ENCODE data around the gene HRH1. TPM values are rescaled to one million over a fixed set of nuclear protein-coding genes. Genes with fewer than 3 reads are reported as not detected.

The HRH1 gene
- total RNA-seq, 1 experiment from 2014 or later = 4.6 TPM

GRCh38 chr3:11212299-11212608 lies 58.0 kb downstream of the HRH1 start:
- POLR2A ChIA-PET = no interaction called here
- no peak for DNase-seq (ENCODE audit: low read depth, low spot score)
- intact Hi-C loops (cut with micrococcal nuclease; ENCODE audit: unreplicated experiment) (no loop called here), in situ Hi-C loops (cut with HindIII; ENCODE audit: low pct_unique_long_range_greater_than_20kb, low sequenced_read_pairs) (no loop called here)
- Histone ChIP-seq H3K9me3 (ENCODE audit: control insufficient read depth, insufficient read depth, low read depth, low read length) (no peaks in the 10 kb centered on the region), H3K27ac (ENCODE audit: low read length) (no peak overlapping the region), H3K4me1 (ENCODE audit: control insufficient read depth, insufficient read depth, low read length) (peaks cover 4% of the 10 kb centered on the region), H3K27me3 (ENCODE audit: control insufficient read depth, insufficient read depth, low read length) (no peaks in the 10 kb centered on the region), H3K36me3 (ENCODE audit: control insufficient read depth, insufficient read depth, low read length) (no peaks in the 10 kb centered on the region), H3K4me3 (ENCODE audit: low read depth in 2 of 2, low read length in 2 of 2) (no peak overlapping the region)
- no TSS peak for BruUV-seq (replicated peaks)
- CTCF ChIA-PET = no interaction called here
- no peak for TF ChIP-seq REST (IDR thresholded peaks at IDR 0.05; ENCODE audit: insufficient read depth in 1 of 2, low read depth in 2 of 2, low read length in 1 of 2)
- no peak for TF ChIP-seq SIN3A (IDR thresholded peaks at IDR 0.05; ENCODE audit: borderline replicate concordance, insufficient read depth, low read depth, low read length)
- TF ChIP-seq POLR2AphosphoS5 (IDR thresholded peaks at IDR 0.05; ENCODE audit: low read depth, low read length) = no peak
- TF ChIP-seq TCF7L2 (IDR thresholded peaks at IDR 0.05; ENCODE audit: low read depth, low read length) = no peak
- TF ChIP-seq, protein P1, sequence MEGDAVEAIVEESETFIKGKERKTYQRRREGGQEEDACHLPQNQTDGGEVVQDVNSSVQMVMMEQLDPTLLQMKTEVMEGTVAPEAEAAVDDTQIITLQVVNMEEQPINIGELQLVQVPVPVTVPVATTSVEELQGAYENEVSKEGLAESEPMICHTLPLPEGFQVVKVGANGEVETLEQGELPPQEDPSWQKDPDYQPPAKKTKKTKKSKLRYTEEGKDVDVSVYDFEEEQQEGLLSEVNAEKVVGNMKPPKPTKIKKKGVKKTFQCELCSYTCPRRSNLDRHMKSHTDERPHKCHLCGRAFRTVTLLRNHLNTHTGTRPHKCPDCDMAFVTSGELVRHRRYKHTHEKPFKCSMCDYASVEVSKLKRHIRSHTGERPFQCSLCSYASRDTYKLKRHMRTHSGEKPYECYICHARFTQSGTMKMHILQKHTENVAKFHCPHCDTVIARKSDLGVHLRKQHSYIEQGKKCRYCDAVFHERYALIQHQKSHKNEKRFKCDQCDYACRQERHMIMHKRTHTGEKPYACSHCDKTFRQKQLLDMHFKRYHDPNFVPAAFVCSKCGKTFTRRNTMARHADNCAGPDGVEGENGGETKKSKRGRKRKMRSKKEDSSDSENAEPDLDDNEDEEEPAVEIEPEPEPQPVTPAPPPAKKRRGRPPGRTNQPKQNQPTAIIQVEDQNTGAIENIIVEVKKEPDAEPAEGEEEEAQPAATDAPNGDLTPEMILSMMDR (IDR thresholded peaks at IDR 0.05) = no peak
- ATAC-seq = no peak; the same call in 1 of the 2 replicates

DNA sequence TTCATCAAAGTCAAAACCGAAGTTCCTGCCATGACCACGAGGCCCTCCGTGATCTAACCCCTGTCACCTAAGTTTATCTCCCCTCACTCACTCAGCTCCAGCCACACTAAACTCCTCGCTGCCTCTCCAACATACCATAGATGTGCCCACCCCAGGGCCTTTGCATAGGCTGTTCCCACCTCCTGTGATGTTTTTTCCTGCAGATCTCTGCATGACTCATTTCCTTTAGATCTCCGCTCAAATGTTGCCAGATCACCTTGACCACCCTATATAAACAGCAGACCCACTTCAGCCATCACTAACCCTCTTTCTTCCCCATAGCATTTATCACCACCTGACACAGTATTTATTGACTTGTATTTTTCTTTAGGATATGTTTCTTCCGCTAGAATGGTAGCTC lies 58.5 kb downstream of the HRH1 start:
- no peak for TF ChIP-seq POLR2AphosphoS5 (IDR thresholded peaks at IDR 0.05; ENCODE audit: low read depth, low read length)
- TF ChIP-seq, protein P1 (IDR thresholded peaks at IDR 0.05) = no peak
- H3K36me3 ChIP-seq (ENCODE audit: control insufficient read depth, insufficient read depth, low read length) = no peaks in the 10 kb centered on the region
- no peak overlapping the region for H3K27ac ChIP-seq (ENCODE audit: low read length)
- intact Hi-C loops (cut with micrococcal nuclease; ENCODE audit: unreplicated experiment) = no loop called here
- DNase-seq (ENCODE audit: low read depth, low spot score) (no peak), ATAC-seq (no peak)
- ChIA-PET CTCF (no interaction called here), POLR2A (no interaction called here)
- H3K27me3 ChIP-seq (ENCODE audit: control insufficient read depth, insufficient read depth, low read length) = no peaks in the 10 kb centered on the region
- H3K4me3 ChIP-seq (ENCODE audit: low read depth in 2 of 2, low read length in 2 of 2) = no peak overlapping the region
- no peaks in the 10 kb centered on the region for H3K9me3 ChIP-seq (ENCODE audit: control insufficient read depth, insufficient read depth, low read depth, low read length)
- no TSS peak for BruUV-seq (replicated peaks)
- peaks cover 4% of the 10 kb centered on the region for H3K4me1 ChIP-seq (ENCODE audit: control insufficient read depth, insufficient read depth, low read length)
- in situ Hi-C loops (cut with HindIII; ENCODE audit: low pct_unique_long_range_greater_than_20kb, low sequenced_read_pairs) = no loop called here

Measured in Panc1 (cell line).